ENCODE measurements around the gene SYT1.

SYT1 gene

GRCh38 chr12:78959556-78959955 is 95.0 kb downstream of the SYT1 start:
- DNase-seq = no peak
- in situ Hi-C loops (cut with HindIII; ENCODE audit: low pct_ligation_motif_present, low pct_unique_long_range_greater_than_20kb, low sequenced_read_pairs) = no loop called here

- in situ Hi-C loops (cut with HindIII; ENCODE audit: low pct_ligation_motif_present, low pct_unique_long_range_greater_than_20kb, low sequenced_read_pairs) = no loop called here
- no peak for DNase-seq
These were observed 96.6 kb downstream of the SYT1 start for GRCh38 chr12:78961171-78961570.

- peak; percentile 45 for DNase-seq
- in situ Hi-C loops (cut with HindIII; ENCODE audit: low pct_ligation_motif_present, low pct_unique_long_range_greater_than_20kb, low sequenced_read_pairs) = no loop called here
These were observed 99.1 kb downstream of the SYT1 start for GRCh38 chr12:78963439-78964227.

GRCh38 chr12:78964521-78964920 is 99.9 kb downstream of the SYT1 start:
- no peak for DNase-seq
- in situ Hi-C loops (cut with HindIII; ENCODE audit: low pct_ligation_motif_present, low pct_unique_long_range_greater_than_20kb, low sequenced_read_pairs) = no loop called here

GRCh38 chr12:78966062-78966461 is 101.5 kb downstream of the SYT1 start:
- in situ Hi-C loops (cut with HindIII; ENCODE audit: low pct_ligation_motif_present, low pct_unique_long_range_greater_than_20kb, low sequenced_read_pairs) = no loop called here
- DNase-seq = no peak

GRCh38 chr12:78966926-78967325 is 102.4 kb downstream of the SYT1 start:
- in situ Hi-C loops (cut with HindIII; ENCODE audit: low pct_ligation_motif_present, low pct_unique_long_range_greater_than_20kb, low sequenced_read_pairs) = no loop called here
- no peak for DNase-seq

- in situ Hi-C loops (cut with HindIII; ENCODE audit: low pct_ligation_motif_present, low pct_unique_long_range_greater_than_20kb, low sequenced_read_pairs) = no loop called here
- no peak for DNase-seq
These were observed 103.7 kb downstream of the SYT1 start for GRCh38 chr12:78968226-78968625.

GRCh38 chr12:78970041-78970440 is 105.5 kb downstream of the SYT1 start:
- in situ Hi-C loops (cut with HindIII; ENCODE audit: low pct_ligation_motif_present, low pct_unique_long_range_greater_than_20kb, low sequenced_read_pairs) = no loop called here
- DNase-seq = no peak

GRCh38 chr12:78977304-78977867 is 112.8 kb downstream of the SYT1 start:
- DNase-seq = no peak
- in situ Hi-C loops (cut with HindIII; ENCODE audit: low pct_ligation_motif_present, low pct_unique_long_range_greater_than_20kb, low sequenced_read_pairs) = no loop called here

GRCh38 chr12:78994168-78994791 is 129.7 kb downstream of the SYT1 start:
- no peak for DNase-seq
- in situ Hi-C loops (cut with HindIII; ENCODE audit: low pct_ligation_motif_present, low pct_unique_long_range_greater_than_20kb, low sequenced_read_pairs) = no loop called here

GRCh38 chr12:79000501-79000900 is 135.9 kb downstream of the SYT1 start:
- in situ Hi-C loops (cut with HindIII; ENCODE audit: low pct_ligation_motif_present, low pct_unique_long_range_greater_than_20kb, low sequenced_read_pairs) = no loop called here
- DNase-seq = no peak

- in situ Hi-C loops (cut with HindIII; ENCODE audit: low pct_ligation_motif_present, low pct_unique_long_range_greater_than_20kb, low sequenced_read_pairs) = no loop called here
- DNase-seq = no peak
These were observed 136.8 kb downstream of the SYT1 start for GRCh38 chr12:79001404-79001803.

GRCh38 chr12:79006306-79006705 is 141.7 kb downstream of the SYT1 start:
- peak; percentile 22 for DNase-seq

GRCh38 chr12:79008591-79008990 is 144.0 kb downstream of the SYT1 start:
- in situ Hi-C loops (cut with HindIII; ENCODE audit: low pct_ligation_motif_present, low pct_unique_long_range_greater_than_20kb, low sequenced_read_pairs) = no loop called here
- no peak for DNase-seq

More at GRCh38 chr12:79006306-79006705, 141.7 kb downstream of the SYT1 start:
- in situ Hi-C loops (cut with HindIII; ENCODE audit: low pct_ligation_motif_present, low pct_unique_long_range_greater_than_20kb, low sequenced_read_pairs) = no loop called here

GRCh38 chr12:79012636-79013035 is 148.1 kb downstream of the SYT1 start:
- in situ Hi-C loops (cut with HindIII; ENCODE audit: low pct_ligation_motif_present, low pct_unique_long_range_greater_than_20kb, low sequenced_read_pairs) = no loop called here
- DNase-seq = no peak

- in situ Hi-C loops (cut with HindIII; ENCODE audit: low pct_ligation_motif_present, low pct_unique_long_range_greater_than_20kb, low sequenced_read_pairs) = no loop called here
- DNase-seq = no peak
These were observed 151.6 kb downstream of the SYT1 start for GRCh38 chr12:79016181-79016580.

GRCh38 chr12:79019672-79020071 is 155.1 kb downstream of the SYT1 start:
- in situ Hi-C loops (cut with HindIII; ENCODE audit: low pct_ligation_motif_present, low pct_unique_long_range_greater_than_20kb, low sequenced_read_pairs) = no loop called here
- no peak for DNase-seq

- in situ Hi-C loops (cut with HindIII; ENCODE audit: low pct_ligation_motif_present, low pct_unique_long_range_greater_than_20kb, low sequenced_read_pairs) = no loop called here
- no peak for DNase-seq
These were observed 155.5 kb downstream of the SYT1 start for GRCh38 chr12:79020106-79020505.

GRCh38 chr12:79021021-79021420 is 156.4 kb downstream of the SYT1 start:
- no peak for DNase-seq
- in situ Hi-C loops (cut with HindIII; ENCODE audit: low pct_ligation_motif_present, low pct_unique_long_range_greater_than_20kb, low sequenced_read_pairs) = no loop called here

GRCh38 chr12:79023261-79023660 is 158.7 kb downstream of the SYT1 start:
- in situ Hi-C loops (cut with HindIII; ENCODE audit: low pct_ligation_motif_present, low pct_unique_long_range_greater_than_20kb, low sequenced_read_pairs) = no loop called here

More at GRCh38 chr12:79023261-79023660, 158.7 kb downstream of the SYT1 start:
- DNase-seq = no peak
